NCI-H1694 treated with DMSO at 0.1 percent for 48 hours (cell line): ENCODE data around the gene NDUFV2.
"Not testable (repeated sequence)": the region's sequence is repeated elsewhere in the genome, so short reads cannot be mapped to it uniquely, and the experiment has no call there.

ENCODE experiments used
- DNase-seq: peaks from one replicate; lab custom pipeline; 2025; lab: John Stamatoyannopoulos, UW

Gene NDUFV2

DNA sequence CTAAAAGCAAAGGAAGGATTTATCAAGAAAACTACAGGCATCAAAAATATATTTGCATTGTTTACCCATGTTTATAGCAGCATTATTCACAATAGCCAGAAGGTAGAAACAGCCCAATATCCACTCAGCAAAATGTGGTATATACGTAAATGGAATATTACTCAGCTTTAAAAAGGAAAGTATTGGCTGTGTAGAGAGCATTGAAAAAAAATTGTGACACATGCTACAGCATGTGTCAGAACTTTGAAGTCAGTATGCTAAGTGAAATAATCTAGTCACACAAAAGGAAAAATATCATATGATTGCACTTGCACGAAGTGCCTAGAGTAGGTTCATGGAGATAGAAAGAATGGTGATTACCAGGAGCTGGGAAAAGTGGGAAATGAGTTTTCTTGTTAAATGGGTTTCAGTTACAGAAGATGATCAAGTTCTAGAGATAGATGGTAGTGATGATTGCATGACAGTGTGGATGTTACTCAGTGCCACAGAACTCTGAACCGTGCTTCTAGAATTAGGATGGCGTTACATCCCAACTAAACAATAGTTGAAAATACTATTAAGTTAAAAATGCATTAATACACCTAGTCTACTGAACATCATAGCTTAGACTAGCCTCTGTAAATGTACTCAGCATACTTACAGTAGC, 54.2 kb downstream of the NDUFV2 start:
- DNase-seq = no peak

DNA sequence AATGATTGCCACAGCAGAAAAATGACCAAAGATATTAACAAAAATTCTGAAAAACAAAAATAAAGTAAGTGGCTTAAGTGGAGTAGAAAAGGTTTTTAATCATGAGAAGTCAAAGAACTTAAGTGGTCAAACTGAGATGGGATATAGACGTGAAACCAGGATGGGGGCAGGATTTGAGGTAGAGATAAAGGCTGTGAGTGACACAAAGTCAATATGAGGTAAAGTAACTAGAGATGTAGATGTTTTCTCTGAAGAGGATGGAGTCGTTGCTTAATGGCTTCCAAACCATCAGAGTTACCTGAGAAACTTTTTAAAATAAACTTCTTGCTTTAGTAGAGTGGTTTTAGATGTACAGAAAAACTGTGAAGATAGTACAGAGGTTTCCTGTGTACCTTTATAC, 55.3 kb downstream of the NDUFV2 start:
- no peak for DNase-seq

DNA sequence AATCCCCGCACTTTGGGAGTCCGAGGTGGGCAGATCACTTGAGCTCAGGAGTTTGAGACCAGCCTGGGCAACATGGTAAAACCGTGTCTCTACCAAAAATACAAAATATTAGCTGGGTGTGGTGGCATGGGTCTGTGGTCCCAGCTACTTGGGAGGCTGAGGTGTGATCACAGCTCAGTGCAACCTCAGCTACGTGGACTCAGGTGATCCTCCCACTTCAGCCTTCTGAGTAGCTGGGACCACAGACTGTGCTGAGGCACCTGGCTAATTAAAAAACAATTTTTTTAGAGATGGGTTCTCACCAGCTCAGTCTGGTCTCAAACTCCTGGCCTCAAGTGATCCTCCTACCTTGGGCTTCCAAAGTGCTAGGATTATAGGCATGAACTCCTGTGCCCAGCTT, 57.5 kb downstream of the NDUFV2 start:
- no peak for DNase-seq

DNA sequence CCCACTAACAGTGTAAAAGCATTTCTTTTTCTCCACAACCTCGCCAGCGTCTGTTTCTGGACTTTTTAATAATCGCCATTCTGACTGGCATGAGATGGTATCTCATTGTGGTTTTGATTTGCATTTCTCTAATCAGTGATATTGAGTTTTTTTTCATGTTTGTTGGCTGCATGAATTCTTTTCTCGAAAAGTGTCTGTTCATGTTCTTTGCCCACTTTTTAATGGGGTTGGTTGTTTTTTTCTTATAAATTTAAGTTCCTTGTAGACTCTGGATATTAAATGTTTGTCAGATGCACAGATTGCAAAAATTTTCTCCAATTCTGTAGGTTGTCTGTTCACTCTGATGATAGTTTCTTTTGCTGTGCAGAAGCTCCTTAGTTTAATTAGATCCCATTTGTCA, 60.2 kb downstream of the NDUFV2 start:
- DNase-seq = not testable (repeated sequence)

DNA sequence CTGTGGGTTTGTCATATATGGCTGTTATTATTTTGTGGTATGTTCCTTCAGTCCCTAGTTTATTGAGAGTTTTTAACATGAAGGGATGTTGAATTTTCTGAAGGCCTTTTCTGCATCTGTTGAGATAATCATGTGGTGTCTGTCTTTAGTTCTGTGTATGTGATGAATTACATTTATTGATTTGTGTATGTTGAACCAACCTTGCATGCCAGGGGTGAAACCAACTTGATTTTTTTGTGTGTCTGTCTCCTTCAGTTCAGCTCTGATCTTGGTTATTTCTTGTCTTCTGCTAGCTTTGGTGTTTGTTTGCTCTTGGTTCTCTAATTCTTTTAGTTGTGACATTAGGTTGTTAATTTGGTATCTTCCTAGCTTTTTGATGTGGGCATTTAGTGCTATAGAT, 61.6 kb downstream of the NDUFV2 start:
- DNase-seq = not testable (repeated sequence)

DNA sequence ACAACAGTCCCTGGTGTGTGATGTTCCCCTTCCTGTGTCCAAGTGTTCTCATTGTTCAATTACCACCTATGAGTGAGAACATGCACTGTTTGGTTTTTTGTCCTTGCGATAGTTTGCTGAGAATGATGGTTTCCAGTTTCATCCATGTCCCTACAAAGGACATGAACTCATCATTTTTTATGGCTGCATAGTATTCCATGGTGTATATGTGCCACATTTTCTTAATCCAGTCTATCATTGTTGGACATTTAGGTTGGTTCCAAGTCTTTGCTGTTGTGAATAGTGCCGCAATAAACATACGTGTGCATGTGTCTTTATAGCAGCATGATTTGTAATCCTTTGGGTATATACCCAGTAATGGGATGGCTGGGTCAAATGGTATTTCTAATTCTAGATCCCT, 63.4 kb downstream of the NDUFV2 start:
- not testable (repeated sequence) for DNase-seq

DNA sequence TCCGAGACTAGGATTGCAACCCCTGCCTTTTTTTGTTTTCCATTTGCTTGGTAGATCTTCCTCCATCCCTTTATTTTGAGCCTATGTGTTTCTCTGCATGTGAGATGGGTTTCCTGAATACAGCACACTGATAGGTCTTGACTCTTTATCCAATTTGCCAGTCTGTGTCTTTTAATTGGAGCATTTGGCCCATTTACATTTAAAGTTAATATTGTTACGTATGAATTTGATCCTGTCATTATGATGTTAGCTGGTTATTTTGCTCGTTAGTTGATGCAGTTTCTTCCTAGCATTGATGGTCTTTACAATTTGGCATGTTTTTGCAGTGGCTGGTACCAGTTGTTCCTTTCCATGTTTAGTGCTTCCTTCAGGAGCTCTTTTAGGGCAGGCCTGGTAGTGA, 67.0 kb downstream of the NDUFV2 start:
- DNase-seq = not testable (repeated sequence)

DNA sequence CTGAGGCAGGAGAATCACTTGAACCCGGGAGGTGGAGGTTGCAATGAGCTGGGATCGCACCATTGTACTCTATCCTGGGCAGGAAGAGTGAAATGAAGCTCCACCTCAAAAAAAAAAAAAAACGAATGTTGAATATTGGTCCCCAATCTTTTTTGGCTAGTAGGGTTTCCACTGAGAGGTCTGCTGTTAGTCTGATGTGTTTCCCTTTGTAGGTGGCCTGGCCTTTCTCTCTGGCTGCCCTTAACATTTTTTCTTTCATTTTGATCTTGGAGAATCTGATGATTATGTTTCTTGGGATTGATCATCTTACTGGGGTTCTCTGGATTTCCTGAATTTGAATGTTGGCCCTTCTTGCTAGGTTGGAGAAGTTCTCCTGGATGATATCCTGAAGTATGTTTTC, 69.4 kb downstream of the NDUFV2 start:
- not testable (repeated sequence) for DNase-seq

DNA sequence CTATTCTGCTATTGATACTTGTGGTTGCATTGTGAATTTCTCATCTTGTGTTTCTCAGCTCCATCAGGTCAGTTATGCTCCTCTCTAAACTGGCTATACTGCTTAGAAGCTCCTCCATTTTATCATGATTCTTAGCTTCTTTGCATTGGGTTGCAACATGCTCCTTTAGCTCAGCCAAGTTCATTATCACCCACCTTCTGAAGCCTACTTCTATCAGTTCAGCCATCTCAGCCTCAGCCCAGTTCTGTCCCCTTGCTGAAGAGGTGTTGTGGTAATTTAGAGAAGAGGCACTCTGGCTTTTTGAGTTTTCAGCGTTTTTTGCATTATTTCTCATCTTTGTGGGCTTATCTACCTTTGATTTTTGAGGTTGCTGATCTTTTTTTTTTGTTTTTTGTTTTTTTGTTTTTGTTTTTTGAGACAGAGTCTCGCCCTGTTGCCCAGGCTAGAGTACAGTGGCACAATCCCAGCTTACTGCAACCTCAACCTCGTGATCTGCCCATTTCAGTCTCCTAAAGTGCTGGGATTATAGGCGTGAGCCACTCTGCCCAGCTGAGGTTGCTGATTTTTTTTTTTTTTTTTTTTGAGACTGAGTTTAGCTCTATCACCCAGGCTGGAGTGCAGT, 70.1 kb downstream of the NDUFV2 start:
- no peak for DNase-seq

DNA sequence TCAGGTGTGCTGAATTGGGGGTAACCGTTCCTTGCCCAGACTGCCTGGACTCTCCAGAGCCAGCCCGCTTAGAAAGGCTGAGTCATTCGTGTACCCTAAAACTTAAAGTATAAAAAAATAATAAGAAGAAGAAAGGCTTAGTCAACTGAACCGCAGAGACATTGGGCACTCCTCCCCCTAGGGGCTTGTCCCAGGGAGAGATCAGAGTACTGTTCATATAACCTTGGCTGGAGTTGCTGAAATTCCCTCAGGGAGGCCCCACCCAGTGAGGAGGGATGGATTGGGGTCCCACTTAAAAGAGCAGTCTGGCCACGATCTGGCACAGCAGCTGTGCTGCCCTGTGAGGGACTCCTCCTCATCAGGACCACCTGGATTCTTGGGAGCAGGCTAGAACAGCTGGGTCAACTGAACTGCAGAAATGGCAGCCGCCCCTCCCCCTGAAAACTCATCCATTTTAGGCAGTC, 71.3 kb downstream of the NDUFV2 start:
- DNase-seq = no peak

DNA sequence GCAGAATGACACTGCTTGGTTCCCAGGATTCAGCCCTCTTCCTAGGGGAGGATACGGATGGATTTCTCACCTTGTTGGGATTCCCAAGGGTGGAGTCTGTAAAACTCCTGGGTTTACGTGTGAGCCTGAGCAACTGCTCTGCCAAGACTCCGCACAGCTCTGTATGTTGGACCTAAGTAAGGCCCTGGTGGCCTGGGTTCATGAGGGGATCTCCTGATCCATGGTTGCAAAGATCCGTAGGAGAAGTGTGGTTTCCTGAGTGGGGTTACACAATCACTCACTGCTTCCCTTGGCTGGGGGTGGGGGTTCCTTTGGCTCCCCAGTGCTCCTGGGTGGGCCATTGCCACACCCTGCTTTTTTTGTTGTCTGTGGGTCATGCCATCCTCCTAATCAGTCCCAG, 71.8 kb downstream of the NDUFV2 start:
- DNase-seq = no peak

DNA sequence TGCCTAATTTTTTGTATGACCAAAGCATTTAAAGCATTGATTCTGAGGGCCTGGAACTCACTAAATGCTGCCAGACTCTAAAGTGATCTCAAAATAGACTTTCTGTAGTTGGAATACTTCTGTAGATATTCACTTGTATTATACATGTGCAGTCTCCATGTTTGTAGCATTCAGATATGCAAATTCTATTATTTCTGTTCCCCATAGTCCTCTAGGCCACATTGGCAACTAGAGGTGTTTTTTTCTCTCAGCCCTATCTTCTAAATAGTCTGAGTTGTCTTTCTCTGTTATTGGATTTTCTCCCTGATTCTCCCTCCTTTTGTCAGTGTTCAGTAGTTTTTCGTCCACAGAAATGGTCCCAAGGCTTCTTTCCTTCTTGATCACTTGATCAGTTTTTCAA, 72.6 kb downstream of the NDUFV2 start:
- no peak for DNase-seq

DNA sequence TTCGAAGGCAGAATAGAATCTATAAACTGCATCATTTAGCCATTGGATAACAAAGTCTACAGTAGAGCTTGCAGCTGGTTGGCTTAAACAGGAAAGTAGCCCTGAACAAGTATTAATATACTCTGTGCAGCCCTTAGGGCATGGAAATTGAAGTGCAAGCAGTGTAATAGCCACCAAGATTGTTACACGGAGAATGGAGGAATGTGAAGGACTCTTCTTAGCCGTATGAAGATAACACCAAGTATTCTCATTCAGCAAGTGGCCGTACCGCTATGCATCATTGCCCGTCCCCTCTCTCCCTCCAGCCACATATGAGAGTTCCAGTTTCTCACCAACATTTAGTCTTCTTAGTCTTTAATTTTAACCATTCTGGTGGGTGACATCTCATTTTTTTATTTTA, 74.5 kb downstream of the NDUFV2 start:
- DNase-seq = no peak

DNA sequence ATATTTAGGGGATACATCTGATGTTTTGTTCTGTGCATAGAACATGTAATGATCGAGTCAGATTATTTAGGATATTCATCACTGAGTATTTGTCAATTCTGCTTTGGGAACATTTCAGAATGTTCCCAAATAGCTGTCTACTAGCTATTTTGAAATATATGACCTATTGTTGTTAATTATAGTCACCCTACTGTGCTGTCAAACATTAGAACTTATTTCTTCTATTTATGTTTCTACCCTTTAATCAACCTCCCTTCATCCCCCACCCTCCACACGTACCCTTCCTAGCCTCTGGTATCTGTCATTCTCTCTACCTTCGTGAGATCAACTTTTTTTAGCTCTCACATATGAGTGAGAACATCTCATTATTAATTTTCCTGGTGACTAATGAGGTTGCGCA, 75.0 kb downstream of the NDUFV2 start:
- no peak for DNase-seq

DNA sequence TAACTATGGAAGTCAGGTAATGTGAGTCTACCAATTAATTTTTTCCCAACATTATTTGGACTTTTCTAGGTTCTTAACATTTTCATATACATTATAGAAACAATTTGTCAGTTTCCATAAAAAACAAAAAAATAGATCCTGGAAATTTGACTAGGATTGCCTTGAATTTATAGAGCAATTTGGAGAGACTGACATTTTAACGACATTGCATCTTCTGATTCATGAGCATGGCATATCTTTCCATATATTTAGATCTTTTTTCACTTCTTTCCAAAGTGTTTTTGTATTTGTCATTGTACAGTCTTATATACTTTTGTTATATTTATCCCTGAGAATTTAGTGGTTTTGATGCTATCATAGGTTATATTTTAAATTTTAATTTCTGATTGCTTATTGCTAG, 76.1 kb downstream of the NDUFV2 start:
- DNase-seq = no peak

DNA sequence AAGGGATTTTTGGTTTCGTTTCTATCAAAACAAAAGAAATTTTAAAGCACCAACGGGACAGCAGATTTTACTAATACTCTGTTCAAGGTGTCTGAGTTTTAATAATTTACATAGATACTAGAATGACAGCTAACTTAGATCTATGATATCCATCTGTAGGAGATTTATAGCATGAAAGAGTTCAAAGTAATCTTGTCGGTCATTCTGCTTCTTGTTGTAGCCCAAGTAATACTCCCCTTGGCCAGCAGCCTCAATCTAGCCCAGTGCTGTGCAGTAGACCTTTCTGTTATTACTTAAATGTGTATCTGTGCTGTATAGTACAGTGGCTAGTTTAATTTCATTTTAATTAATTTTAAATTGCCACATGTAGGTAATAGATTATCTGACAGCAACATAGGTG, 78.8 kb downstream of the NDUFV2 start:
- no peak for DNase-seq

DNA sequence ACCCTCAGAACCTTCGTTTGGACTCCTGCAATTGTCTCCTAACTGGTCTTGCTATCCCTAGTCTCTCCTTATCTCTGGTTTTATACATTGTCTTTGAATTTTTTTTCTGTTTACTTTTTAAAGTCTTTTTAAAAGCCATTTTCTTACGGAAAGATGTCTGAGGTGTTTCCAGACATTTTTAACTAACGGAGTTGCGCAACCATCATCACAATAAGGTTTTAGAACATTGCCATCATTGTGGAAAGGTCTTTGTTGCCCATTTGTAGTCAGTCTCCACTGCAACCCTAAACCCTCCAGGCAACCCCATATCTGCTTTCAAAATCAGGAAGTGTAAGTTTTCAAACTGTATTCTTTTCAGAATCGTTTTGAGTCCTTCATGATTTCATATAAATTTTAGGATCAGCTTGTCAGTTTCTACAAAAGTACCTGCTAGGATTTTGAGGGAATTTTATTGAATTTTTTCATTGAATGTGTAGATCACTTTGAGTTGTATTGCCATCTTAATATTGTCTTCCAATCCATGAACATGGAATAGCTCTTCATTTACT, 80.4 kb downstream of the NDUFV2 start:
- no peak for DNase-seq
